Astrocyte of the cerebellum (primary cell): ENCODE measurements around the gene RAD51B.

Experiments
- DNase-seq: peaks from one replicate; pipeline ENCODE4 v3.0.0-alpha.2; 2011; ENCODE audit warnings: low read depth
- H3K4me3 ChIP-seq: 2 replicates; pipeline ENCODE4 v1.5.1; 2011; ENCODE audit warnings: mild to moderate bottlenecking, low read depth, low read length, moderate library complexity
- CTCF ChIP-seq: IDR thresholded peaks from 2 replicates; pipeline ENCODE4 v1.5.1; 2012; ENCODE audit warnings: low read length, low read depth, moderate library complexity, mild to moderate bottlenecking; ENCODE audit errors: missing control alignments
- in situ Hi-C: cut with HindIII; loops from 2 replicates; pipeline ENCODE4 v1.10.0; 2017; ENCODE audit warnings: low sequenced_read_pairs

The RAD51B gene

GRCh38 chr14:68554231-68554630 is 734.7 kb downstream of the RAD51B start:
- H3K4me3 ChIP-seq: no peak overlapping the region
- no peak for TF ChIP-seq CTCF
- DNase-seq: no peak
- in situ Hi-C loops: no loop called here

GRCh38 chr14:68556253-68556652 is 736.7 kb downstream of the RAD51B start:
- no peak overlapping the region for H3K4me3 ChIP-seq
- in situ Hi-C loops: no loop called here
- TF ChIP-seq CTCF: no peak
- DNase-seq: no peak

GRCh38 chr14:68557648-68558047 is 738.1 kb downstream of the RAD51B start:
- TF ChIP-seq CTCF: no peak

GRCh38 chr14:68558096-68558495 is 738.5 kb downstream of the RAD51B start:
- no peak for TF ChIP-seq CTCF
- no peak overlapping the region for H3K4me3 ChIP-seq
- in situ Hi-C loops: no loop called here
- no peak for DNase-seq

More at GRCh38 chr14:68557648-68558047, 738.1 kb downstream of the RAD51B start:
- in situ Hi-C loops: no loop called here
- no peak overlapping the region for H3K4me3 ChIP-seq
- no peak for DNase-seq

GRCh38 chr14:68559949-68560348 is 740.4 kb downstream of the RAD51B start:
- in situ Hi-C loops: loop anchor here (10.0 kb wide), 1 partner anchor 55 kb away; no protein-coding TSS in a partner anchor
- TF ChIP-seq CTCF: no peak
- H3K4me3 ChIP-seq: no peak overlapping the region
- no peak for DNase-seq

- no peak for TF ChIP-seq CTCF
- no peak for DNase-seq
- H3K4me3 ChIP-seq: no peak overlapping the region
- in situ Hi-C loops: loop anchor here (10.0 kb wide), 1 partner anchor 57 kb away; no protein-coding TSS in a partner anchor
Measured at GRCh38 chr14:68561531-68562007, 742.0 kb downstream of the RAD51B start.
